HEK293 (cell line): ENCODE data around the gene KRT78.

Source experiments
- CTCF ChIA-PET: fragments of 350-600 bp; formaldehyde crosslinking; extraction: SDS; loops from one replicate; lab custom pipeline; 2021; ENCODE audit warnings: antibody characterized with exemption; lab: Yijun Ruan, JAX
- POLR2A ChIA-PET: fragments of 300-600 bp; formaldehyde crosslinking; extraction: SDS; loops from one replicate; lab custom pipeline; 2020; ENCODE audit warnings: antibody characterized with exemption, inconsistent platforms; lab: Yijun Ruan, JAX
- H3K27ac ChIP-seq: fragments of 200-500 bp; sonication (Bioruptor generic); 2 replicates; pipeline ENCODE4 v1.5.1; 2014; ENCODE audit warnings: low read depth, low read length, control low read depth, inconsistent platforms; ENCODE audit errors: extremely low read depth
- H3K36me3 ChIP-seq, 2 experiments: fragments of 200-500 bp in 1 of 2; sonication (Bioruptor generic) in 1 of 2; 1 replicate in 1 of 2; 2 replicates in 1 of 2; pipeline ENCODE4 v1.5.1; 2014 to 2017; ENCODE audit warnings: inconsistent platforms in 2 of 2, low read length in 2 of 2; ENCODE audit not compliant: control insufficient read depth in 2 of 2, insufficient read depth in 1 of 2
- H3K4me1 ChIP-seq: fragments of 200-500 bp; sonication (Bioruptor generic); 2 replicates; pipeline ENCODE4 v1.5.1; 2014; ENCODE audit warnings: mild to moderate bottlenecking, low read length, inconsistent platforms; ENCODE audit not compliant: control insufficient read depth, insufficient read depth
- H3K4me3 ChIP-seq: 2 replicates; pipeline ENCODE4 v1.5.1; 2011; ENCODE audit warnings: low read depth, mild to moderate bottlenecking, control low read depth, low read length, moderate library complexity
- H3K9me3 ChIP-seq: fragments of 200-500 bp; sonication (Bioruptor generic); 2 replicates; pipeline ENCODE4 v1.5.1; 2014; ENCODE audit warnings: low read depth, low read length, inconsistent platforms; ENCODE audit not compliant: control insufficient read depth, insufficient read depth
- HOXA7 ChIP-seq: sonication (generic); formaldehyde crosslinking; IDR thresholded peaks from 2 replicates; pipeline ENCODE4 v1.8.1; 2022; ENCODE audit warnings: missing genetic modification reagents, borderline replicate concordance
- HOXC10 ChIP-seq: sonication (generic); formaldehyde crosslinking; IDR thresholded peaks from 2 replicates; pipeline ENCODE4 v1.8.1; 2023; ENCODE audit warnings: mild to moderate bottlenecking, missing genetic modification reagents
- KLF7 ChIP-seq: fragments of 450-650 bp; formaldehyde crosslinking; IDR thresholded peaks from 2 replicates; pipeline ENCODE4 v1.5.1; 2016; ENCODE audit warnings: missing biosample characterization, missing genetic modification characterization, borderline replicate concordance
- KLF8 ChIP-seq: fragments of 450-650 bp; formaldehyde crosslinking; IDR thresholded peaks from 2 replicates; pipeline ENCODE4 v1.5.1; 2016; ENCODE audit warnings: missing biosample characterization, missing genetic modification characterization
- ZNF112 ChIP-seq: fragments of 450-650 bp; formaldehyde crosslinking; IDR thresholded peaks from 2 replicates; pipeline ENCODE4 v1.5.0; 2017; ENCODE audit warnings: missing biosample characterization, missing genetic modification characterization
- ZNF132 ChIP-seq: fragments of 450-650 bp; formaldehyde crosslinking; IDR thresholded peaks from 2 replicates; pipeline ENCODE4 v1.5.1; 2017; ENCODE audit warnings: missing biosample characterization, missing genetic modification characterization, borderline replicate concordance
- ZNF133 ChIP-seq: fragments of 450-650 bp; formaldehyde crosslinking; IDR thresholded peaks from 2 replicates; pipeline ENCODE4 v1.5.1; 2016; ENCODE audit warnings: missing biosample characterization, missing genetic modification characterization
- ZNF184 ChIP-seq: fragments of 450-650 bp; IDR thresholded peaks from 2 replicates; pipeline ENCODE4 v1.5.1; 2018; ENCODE audit warnings: missing biosample characterization, mild to moderate bottlenecking, missing genetic modification characterization
- ZNF292 ChIP-seq: fragments of 450-650 bp; formaldehyde crosslinking; IDR thresholded peaks from 2 replicates; pipeline ENCODE4 v1.5.1; 2016; ENCODE audit warnings: low read depth, missing biosample characterization, missing genetic modification characterization, borderline replicate concordance
- ZNF302 ChIP-seq: fragments of 450-650 bp; formaldehyde crosslinking; IDR thresholded peaks from 2 replicates; pipeline ENCODE4 v1.5.1; 2016; ENCODE audit warnings: missing biosample characterization, missing genetic modification characterization, low read depth
- ZNF354C ChIP-seq: fragments of 450-650 bp; formaldehyde crosslinking; IDR thresholded peaks from 2 replicates; pipeline ENCODE4 v1.5.1; 2016; ENCODE audit warnings: missing biosample characterization, missing genetic modification characterization, low read depth, borderline replicate concordance
- ZNF366 ChIP-seq: fragments of 450-650 bp; formaldehyde crosslinking; conservative IDR thresholded peaks from 2 replicates; pipeline ENCODE4 v1.5.1; 2016; ENCODE audit warnings: missing biosample characterization, missing genetic modification characterization
- ZNF394 ChIP-seq: fragments of 450-650 bp; formaldehyde crosslinking; IDR thresholded peaks from 2 replicates; pipeline ENCODE4 v1.5.1; 2016; ENCODE audit warnings: missing biosample characterization, missing genetic modification characterization, mild to moderate bottlenecking, moderate library complexity, borderline replicate concordance
- ZNF521 ChIP-seq: fragments of 450-650 bp; formaldehyde crosslinking; IDR thresholded peaks from 2 replicates; pipeline ENCODE4 v1.5.1; 2017; ENCODE audit warnings: missing biosample characterization, mild to moderate bottlenecking, missing genetic modification characterization
- ZNF529 ChIP-seq: fragments of 450-650 bp; formaldehyde crosslinking; IDR thresholded peaks from 2 replicates; pipeline ENCODE4 v1.5.1; 2017; ENCODE audit warnings: missing genetic modification characterization, missing biosample characterization; ENCODE audit not compliant: insufficient replicate concordance
- ZNF544 ChIP-seq: fragments of 450-650 bp; formaldehyde crosslinking; IDR thresholded peaks from 2 replicates; pipeline ENCODE4 v1.5.0; 2017; ENCODE audit warnings: missing biosample characterization, missing genetic modification characterization
- ZNF548 ChIP-seq: fragments of 450-650 bp; formaldehyde crosslinking; IDR thresholded peaks from 2 replicates; pipeline ENCODE4 v1.5.1; 2016; ENCODE audit warnings: missing biosample characterization, missing genetic modification characterization
- ZNF76 ChIP-seq: fragments of 450-650 bp; formaldehyde crosslinking; IDR thresholded peaks from 2 replicates; pipeline ENCODE4; 2016; ENCODE audit warnings: low read depth, missing biosample characterization, missing genetic modification characterization, borderline replicate concordance
- ZNF776 ChIP-seq: fragments of 450-650 bp; formaldehyde crosslinking; IDR thresholded peaks from 2 replicates; pipeline ENCODE4 v1.5.0; 2017; ENCODE audit warnings: missing biosample characterization, missing genetic modification characterization, borderline replicate concordance
- TF ChIP-seq, protein P1 (sequence below): fragments of 450-650 bp; formaldehyde crosslinking; IDR thresholded peaks from 2 replicates; pipeline ENCODE4 v1.5.1; 2016; ENCODE audit warnings: missing biosample characterization, missing genetic modification characterization
- TF ChIP-seq, protein P2 (sequence below): fragments of 450-650 bp; formaldehyde crosslinking; IDR thresholded peaks from 2 replicates; pipeline ENCODE4 v1.5.1; 2016; ENCODE audit warnings: missing biosample characterization, missing genetic modification characterization
- TF ChIP-seq, protein P3 (sequence below): fragments of 450-650 bp; IDR thresholded peaks from 2 replicates; pipeline ENCODE4 v1.5.1; 2018; ENCODE audit warnings: missing biosample characterization, mild to moderate bottlenecking, missing genetic modification characterization
- TF ChIP-seq, protein P4 (sequence below): fragments of 450-650 bp; formaldehyde crosslinking; IDR thresholded peaks from 2 replicates; pipeline ENCODE4 v1.5.1; 2016; ENCODE audit warnings: missing biosample characterization, missing genetic modification characterization
- TF ChIP-seq, protein P5 (sequence below): fragments of 450-650 bp; formaldehyde crosslinking; IDR thresholded peaks from 2 replicates; pipeline ENCODE4 v1.5.1; 2016; ENCODE audit warnings: missing biosample characterization, missing genetic modification characterization
- TF ChIP-seq, protein P6 (sequence below): fragments of 450-650 bp; formaldehyde crosslinking; IDR thresholded peaks from 2 replicates; pipeline ENCODE4 v1.5.1; 2016; ENCODE audit warnings: missing biosample characterization, missing genetic modification characterization, low read depth
- TF ChIP-seq, protein P7 (sequence below): fragments of 450-650 bp; formaldehyde crosslinking; IDR thresholded peaks from 2 replicates; pipeline ENCODE4 v1.5.1; 2017; ENCODE audit warnings: missing biosample characterization, missing genetic modification characterization

KRT78 gene

DNA sequence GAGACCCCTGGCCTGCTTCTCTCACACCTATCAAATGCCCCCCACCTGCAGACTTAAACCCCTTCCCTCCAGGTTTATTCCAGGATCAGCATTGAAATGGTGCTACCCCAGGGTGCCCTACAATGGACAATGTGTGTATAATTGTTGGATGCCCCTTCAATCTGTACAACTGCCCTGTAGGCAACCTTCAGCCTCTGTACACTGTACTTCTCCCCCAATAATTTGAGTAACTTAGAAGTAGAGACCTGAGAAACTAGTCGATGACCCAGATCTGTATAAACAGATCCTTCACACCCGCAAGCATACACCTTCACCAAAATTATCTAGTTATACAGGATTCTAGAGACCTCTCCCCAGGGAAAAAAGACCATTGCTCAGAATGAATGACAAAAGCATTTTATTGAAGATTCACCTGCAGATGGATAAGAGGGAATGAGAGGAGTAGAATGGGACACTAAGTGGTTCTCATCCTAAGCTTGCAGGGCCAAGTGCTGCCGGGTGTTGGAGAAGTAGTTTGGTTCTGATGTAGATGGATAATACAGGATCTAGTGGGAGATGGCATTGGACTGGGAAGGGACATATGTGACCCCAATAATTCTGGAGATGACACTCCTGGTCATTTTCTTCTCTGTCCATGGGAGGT is 42.5 kb downstream of the KRT78 start:
- no peaks in the 10 kb centered on the region for H3K36me3 ChIP-seq
- no peak overlapping the region for H3K4me3 ChIP-seq
- ChIA-PET CTCF (no interaction called here), POLR2A (no interaction called here)
- H3K4me1 ChIP-seq = no peaks in the 10 kb centered on the region; the same call in 1 of the 2 replicates
- no peaks in the 10 kb centered on the region for H3K9me3 ChIP-seq
- TF ChIP-seq, protein P1, sequence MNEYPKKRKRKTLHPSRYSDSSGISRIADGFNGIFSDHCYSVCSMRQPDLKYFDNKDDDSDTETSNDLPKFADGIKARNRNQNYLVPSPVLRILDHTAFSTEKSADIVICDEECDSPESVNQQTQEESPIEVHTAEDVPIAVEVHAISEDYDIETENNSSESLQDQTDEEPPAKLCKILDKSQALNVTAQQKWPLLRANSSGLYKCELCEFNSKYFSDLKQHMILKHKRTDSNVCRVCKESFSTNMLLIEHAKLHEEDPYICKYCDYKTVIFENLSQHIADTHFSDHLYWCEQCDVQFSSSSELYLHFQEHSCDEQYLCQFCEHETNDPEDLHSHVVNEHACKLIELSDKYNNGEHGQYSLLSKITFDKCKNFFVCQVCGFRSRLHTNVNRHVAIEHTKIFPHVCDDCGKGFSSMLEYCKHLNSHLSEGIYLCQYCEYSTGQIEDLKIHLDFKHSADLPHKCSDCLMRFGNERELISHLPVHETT (tag by site-specific recombination) = no peak
- TF ChIP-seq HOXC10 (CRISPR knock-in tag) = no peak
- TF ChIP-seq, protein P2, sequence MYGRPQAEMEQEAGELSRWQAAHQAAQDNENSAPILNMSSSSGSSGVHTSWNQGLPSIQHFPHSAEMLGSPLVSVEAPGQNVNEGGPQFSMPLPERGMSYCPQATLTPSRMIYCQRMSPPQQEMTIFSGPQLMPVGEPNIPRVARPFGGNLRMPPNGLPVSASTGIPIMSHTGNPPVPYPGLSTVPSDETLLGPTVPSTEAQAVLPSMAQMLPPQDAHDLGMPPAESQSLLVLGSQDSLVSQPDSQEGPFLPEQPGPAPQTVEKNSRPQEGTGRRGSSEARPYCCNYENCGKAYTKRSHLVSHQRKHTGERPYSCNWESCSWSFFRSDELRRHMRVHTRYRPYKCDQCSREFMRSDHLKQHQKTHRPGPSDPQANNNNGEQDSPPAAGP (tag by site-specific recombination) = no peak
- TF ChIP-seq ZNF529 (tag by site-specific recombination) = no peak
- TF ChIP-seq ZNF776 (tag by site-specific recombination) = no peak
- no peak for TF ChIP-seq ZNF544
- no peak for TF ChIP-seq ZNF132 (tag by site-specific recombination)
- TF ChIP-seq, protein P3, sequence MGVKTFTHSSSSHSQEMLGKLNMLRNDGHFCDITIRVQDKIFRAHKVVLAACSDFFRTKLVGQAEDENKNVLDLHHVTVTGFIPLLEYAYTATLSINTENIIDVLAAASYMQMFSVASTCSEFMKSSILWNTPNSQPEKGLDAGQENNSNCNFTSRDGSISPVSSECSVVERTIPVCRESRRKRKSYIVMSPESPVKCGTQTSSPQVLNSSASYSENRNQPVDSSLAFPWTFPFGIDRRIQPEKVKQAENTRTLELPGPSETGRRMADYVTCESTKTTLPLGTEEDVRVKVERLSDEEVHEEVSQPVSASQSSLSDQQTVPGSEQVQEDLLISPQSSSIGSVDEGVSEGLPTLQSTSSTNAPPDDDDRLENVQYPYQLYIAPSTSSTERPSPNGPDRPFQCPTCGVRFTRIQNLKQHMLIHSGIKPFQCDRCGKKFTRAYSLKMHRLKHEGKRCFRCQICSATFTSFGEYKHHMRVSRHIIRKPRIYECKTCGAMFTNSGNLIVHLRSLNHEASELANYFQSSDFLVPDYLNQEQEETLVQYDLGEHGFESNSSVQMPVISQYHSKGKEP (tag by site-specific recombination) = no peak
- no peak for TF ChIP-seq ZNF184 (tag by site-specific recombination)
- no peak for TF ChIP-seq ZNF366
- no peak for TF ChIP-seq HOXA7
- no peak for TF ChIP-seq ZNF394 (tag by site-specific recombination)
- no peak for TF ChIP-seq ZNF133
- TF ChIP-seq ZNF548 (tag by site-specific recombination) = no peak
- H3K27ac ChIP-seq = no peak overlapping the region

DNA sequence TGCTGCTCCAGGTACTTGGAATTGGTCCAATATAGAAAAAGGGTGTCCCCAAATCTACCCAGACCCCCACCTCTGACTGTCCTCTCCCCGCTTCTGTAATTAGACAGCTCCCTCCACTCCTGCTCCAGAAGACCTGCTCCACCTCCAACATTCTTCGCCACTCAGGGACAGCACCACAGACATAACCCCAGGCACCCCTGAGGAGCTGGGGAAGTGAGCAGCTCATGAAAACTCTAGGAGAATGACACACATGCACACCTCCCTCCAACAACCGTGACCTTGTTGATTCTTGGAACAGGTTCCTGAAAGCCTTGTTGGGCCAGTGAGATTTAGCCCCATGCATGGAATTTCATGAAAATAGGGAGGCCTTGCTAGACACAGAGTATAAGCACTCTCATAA is 43.1 kb downstream of the KRT78 start:
- ChIA-PET POLR2A (no interaction called here), CTCF (no interaction called here)
- Histone ChIP-seq H3K9me3 (no peaks in the 10 kb centered on the region), H3K4me3 (no peak overlapping the region), H3K36me3 (no peaks in the 10 kb centered on the region), H3K27ac (no peak overlapping the region), H3K4me1 (no peaks in the 10 kb centered on the region; the same call in 1 of the 2 replicates)
- TF ChIP-seq, protein P4, sequence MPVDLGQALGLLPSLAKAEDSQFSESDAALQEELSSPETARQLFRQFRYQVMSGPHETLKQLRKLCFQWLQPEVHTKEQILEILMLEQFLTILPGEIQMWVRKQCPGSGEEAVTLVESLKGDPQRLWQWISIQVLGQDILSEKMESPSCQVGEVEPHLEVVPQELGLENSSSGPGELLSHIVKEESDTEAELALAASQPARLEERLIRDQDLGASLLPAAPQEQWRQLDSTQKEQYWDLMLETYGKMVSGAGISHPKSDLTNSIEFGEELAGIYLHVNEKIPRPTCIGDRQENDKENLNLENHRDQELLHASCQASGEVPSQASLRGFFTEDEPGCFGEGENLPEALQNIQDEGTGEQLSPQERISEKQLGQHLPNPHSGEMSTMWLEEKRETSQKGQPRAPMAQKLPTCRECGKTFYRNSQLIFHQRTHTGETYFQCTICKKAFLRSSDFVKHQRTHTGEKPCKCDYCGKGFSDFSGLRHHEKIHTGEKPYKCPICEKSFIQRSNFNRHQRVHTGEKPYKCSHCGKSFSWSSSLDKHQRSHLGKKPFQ (tag by site-specific recombination) = no peak
- no peak for TF ChIP-seq ZNF521 (tag by site-specific recombination)
- TF ChIP-seq ZNF76 (tag by site-specific recombination) = no peak
- TF ChIP-seq, protein P5, sequence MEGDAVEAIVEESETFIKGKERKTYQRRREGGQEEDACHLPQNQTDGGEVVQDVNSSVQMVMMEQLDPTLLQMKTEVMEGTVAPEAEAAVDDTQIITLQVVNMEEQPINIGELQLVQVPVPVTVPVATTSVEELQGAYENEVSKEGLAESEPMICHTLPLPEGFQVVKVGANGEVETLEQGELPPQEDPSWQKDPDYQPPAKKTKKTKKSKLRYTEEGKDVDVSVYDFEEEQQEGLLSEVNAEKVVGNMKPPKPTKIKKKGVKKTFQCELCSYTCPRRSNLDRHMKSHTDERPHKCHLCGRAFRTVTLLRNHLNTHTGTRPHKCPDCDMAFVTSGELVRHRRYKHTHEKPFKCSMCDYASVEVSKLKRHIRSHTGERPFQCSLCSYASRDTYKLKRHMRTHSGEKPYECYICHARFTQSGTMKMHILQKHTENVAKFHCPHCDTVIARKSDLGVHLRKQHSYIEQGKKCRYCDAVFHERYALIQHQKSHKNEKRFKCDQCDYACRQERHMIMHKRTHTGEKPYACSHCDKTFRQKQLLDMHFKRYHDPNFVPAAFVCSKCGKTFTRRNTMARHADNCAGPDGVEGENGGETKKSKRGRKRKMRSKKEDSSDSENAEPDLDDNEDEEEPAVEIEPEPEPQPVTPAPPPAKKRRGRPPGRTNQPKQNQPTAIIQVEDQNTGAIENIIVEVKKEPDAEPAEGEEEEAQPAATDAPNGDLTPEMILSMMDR (tag by site-specific recombination) = no peak
- TF ChIP-seq, protein P6, sequence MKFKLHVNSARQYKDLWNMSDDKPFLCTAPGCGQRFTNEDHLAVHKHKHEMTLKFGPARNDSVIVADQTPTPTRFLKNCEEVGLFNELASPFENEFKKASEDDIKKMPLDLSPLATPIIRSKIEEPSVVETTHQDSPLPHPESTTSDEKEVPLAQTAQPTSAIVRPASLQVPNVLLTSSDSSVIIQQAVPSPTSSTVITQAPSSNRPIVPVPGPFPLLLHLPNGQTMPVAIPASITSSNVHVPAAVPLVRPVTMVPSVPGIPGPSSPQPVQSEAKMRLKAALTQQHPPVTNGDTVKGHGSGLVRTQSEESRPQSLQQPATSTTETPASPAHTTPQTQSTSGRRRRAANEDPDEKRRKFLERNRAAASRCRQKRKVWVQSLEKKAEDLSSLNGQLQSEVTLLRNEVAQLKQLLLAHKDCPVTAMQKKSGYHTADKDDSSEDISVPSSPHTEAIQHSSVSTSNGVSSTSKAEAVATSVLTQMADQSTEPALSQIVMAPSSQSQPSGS = no peak
- no peak for TF ChIP-seq KLF7 (tag by site-specific recombination)
- TF ChIP-seq ZNF354C = no peak
- TF ChIP-seq, protein P7, sequence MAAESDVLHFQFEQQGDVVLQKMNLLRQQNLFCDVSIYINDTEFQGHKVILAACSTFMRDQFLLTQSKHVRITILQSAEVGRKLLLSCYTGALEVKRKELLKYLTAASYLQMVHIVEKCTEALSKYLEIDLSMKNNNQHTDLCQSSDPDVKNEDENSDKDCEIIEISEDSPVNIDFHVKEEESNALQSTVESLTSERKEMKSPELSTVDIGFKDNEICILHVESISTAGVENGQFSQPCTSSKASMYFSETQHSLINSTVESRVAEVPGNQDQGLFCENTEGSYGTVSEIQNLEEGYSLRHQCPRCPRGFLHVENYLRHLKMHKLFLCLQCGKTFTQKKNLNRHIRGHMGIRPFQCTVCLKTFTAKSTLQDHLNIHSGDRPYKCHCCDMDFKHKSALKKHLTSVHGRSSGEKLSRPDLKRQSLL (tag by site-specific recombination) = no peak
- TF ChIP-seq ZNF302 (tag by site-specific recombination) = no peak
- no peak for TF ChIP-seq ZNF112 (tag by site-specific recombination)
- no peak for TF ChIP-seq ZNF292 (tag by site-specific recombination)
- no peak for TF ChIP-seq KLF8 (tag by site-specific recombination)
